ENCODE data around the gene TCEANC.

Gene TCEANC

DNA sequence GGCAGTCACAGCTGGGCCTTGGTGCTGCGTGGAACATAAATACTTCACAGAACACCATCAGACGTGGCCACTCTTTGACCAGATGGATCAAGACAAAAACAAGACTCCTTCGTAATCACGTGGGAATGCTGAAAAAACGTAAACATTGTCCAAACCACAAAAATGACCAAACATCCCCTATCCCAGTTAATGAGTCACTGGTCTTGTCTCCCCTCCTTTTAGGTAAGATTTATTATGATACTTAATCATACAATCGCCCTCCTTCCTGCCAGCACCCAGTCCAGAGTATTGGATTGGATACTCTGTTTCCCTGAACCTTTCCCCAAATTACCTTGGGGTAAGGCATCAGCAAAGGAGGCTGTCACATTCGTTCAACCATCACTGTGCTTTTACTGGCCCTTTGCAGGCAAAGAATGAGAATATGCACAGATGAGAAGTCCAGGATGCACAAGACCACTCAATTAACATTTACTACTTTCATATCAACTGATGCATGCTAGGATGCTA lies 601 bp upstream of the TCEANC start (continued):
- TF ChIP-seq, protein P1, sequence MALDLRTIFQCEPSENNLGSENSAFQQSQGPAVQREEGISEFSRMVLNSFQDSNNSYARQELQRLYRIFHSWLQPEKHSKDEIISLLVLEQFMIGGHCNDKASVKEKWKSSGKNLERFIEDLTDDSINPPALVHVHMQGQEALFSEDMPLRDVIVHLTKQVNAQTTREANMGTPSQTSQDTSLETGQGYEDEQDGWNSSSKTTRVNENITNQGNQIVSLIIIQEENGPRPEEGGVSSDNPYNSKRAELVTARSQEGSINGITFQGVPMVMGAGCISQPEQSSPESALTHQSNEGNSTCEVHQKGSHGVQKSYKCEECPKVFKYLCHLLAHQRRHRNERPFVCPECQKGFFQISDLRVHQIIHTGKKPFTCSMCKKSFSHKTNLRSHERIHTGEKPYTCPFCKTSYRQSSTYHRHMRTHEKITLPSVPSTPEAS (tag by site-specific recombination; IDR thresholded peaks at IDR 0.05) = 0 out of 2 replicates have a peak, but pooled peaks have one; percentile 7
- TF ChIP-seq ZNF785 (tag by site-specific recombination; IDR thresholded peaks at IDR 0.05) (no peak), ZFP37 (tag by site-specific recombination; IDR thresholded peaks at IDR 0.05) (0 out of 2 replicates have a peak, but pooled peaks have one; percentile 25), ZNF24 (tag by site-specific recombination; IDR thresholded peaks at IDR 0.05) (peak; percentile 62; the same call in 1 of the 2 replicates), SP7 (tag by site-specific recombination; IDR thresholded peaks at IDR 0.05) (peak; percentile 94)
- TF ChIP-seq, protein P2, sequence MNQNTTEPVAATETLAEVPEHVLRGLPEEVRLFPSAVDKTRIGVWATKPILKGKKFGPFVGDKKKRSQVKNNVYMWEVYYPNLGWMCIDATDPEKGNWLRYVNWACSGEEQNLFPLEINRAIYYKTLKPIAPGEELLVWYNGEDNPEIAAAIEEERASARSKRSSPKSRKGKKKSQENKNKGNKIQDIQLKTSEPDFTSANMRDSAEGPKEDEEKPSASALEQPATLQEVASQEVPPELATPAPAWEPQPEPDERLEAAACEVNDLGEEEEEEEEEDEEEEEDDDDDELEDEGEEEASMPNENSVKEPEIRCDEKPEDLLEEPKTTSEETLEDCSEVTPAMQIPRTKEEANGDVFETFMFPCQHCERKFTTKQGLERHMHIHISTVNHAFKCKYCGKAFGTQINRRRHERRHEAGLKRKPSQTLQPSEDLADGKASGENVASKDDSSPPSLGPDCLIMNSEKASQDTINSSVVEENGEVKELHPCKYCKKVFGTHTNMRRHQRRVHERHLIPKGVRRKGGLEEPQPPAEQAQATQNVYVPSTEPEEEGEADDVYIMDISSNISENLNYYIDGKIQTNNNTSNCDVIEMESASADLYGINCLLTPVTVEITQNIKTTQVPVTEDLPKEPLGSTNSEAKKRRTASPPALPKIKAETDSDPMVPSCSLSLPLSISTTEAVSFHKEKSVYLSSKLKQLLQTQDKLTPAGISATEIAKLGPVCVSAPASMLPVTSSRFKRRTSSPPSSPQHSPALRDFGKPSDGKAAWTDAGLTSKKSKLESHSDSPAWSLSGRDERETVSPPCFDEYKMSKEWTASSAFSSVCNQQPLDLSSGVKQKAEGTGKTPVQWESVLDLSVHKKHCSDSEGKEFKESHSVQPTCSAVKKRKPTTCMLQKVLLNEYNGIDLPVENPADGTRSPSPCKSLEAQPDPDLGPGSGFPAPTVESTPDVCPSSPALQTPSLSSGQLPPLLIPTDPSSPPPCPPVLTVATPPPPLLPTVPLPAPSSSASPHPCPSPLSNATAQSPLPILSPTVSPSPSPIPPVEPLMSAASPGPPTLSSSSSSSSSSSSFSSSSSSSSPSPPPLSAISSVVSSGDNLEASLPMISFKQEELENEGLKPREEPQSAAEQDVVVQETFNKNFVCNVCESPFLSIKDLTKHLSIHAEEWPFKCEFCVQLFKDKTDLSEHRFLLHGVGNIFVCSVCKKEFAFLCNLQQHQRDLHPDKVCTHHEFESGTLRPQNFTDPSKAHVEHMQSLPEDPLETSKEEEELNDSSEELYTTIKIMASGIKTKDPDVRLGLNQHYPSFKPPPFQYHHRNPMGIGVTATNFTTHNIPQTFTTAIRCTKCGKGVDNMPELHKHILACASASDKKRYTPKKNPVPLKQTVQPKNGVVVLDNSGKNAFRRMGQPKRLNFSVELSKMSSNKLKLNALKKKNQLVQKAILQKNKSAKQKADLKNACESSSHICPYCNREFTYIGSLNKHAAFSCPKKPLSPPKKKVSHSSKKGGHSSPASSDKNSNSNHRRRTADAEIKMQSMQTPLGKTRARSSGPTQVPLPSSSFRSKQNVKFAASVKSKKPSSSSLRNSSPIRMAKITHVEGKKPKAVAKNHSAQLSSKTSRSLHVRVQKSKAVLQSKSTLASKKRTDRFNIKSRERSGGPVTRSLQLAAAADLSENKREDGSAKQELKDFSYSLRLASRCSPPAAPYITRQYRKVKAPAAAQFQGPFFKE (tag by site-specific recombination; IDR thresholded peaks at IDR 0.05; ENCODE audit: borderline replicate concordance) = no peak
- TF ChIP-seq, protein P3, sequence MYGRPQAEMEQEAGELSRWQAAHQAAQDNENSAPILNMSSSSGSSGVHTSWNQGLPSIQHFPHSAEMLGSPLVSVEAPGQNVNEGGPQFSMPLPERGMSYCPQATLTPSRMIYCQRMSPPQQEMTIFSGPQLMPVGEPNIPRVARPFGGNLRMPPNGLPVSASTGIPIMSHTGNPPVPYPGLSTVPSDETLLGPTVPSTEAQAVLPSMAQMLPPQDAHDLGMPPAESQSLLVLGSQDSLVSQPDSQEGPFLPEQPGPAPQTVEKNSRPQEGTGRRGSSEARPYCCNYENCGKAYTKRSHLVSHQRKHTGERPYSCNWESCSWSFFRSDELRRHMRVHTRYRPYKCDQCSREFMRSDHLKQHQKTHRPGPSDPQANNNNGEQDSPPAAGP (tag by site-specific recombination; IDR thresholded peaks at IDR 0.05) = peak; percentile 86
- TF ChIP-seq, protein P4, sequence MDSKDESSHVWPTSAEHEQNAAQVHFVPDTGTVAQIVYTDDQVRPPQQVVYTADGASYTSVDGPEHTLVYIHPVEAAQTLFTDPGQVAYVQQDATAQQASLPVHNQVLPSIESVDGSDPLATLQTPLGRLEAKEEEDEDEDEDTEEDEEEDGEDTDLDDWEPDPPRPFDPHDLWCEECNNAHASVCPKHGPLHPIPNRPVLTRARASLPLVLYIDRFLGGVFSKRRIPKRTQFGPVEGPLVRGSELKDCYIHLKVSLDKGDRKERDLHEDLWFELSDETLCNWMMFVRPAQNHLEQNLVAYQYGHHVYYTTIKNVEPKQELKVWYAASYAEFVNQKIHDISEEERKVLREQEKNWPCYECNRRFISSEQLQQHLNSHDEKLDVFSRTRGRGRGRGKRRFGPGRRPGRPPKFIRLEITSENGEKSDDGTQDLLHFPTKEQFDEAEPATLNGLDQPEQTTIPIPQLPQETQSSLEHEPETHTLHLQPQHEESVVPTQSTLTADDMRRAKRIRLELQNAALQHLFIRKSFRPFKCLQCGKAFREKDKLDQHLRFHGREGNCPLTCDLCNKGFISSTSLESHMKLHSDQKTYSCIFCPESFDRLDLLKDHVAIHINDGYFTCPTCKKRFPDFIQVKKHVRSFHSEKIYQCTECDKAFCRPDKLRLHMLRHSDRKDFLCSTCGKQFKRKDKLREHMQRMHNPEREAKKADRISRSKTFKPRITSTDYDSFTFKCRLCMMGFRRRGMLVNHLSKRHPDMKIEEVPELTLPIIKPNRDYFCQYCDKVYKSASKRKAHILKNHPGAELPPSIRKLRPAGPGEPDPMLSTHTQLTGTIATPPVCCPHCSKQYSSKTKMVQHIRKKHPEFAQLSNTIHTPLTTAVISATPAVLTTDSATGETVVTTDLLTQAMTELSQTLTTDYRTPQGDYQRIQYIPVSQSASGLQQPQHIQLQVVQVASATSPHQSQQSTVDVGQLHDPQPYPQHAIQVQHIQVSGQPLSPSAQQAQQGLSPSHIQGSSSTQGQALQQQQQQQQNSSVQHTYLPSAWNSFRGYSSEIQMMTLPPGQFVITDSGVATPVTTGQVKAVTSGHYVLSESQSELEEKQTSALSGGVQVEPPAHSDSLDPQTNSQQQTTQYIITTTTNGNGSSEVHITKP (tag by site-specific recombination; IDR thresholded peaks at IDR 0.05) = peak; percentile 72; the same call in 1 of the 2 replicates

DNA sequence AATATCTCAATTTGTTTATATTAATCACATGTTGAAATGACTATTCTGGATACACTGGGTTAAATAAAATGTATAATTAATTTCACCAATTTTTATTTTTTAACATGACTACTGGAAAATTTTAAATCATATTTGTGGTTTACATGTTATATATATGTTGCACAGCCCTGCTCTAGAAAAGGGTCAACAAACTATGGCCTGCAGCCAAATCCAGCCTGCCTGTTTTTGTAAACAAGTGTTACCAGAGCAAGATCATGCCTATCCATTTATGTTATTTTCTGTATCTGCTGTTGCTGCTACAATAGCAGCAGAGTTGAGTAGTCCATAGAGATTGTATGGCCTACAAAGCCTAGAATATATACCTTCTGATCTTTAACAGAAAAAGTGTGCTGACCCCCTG lies 1.2 kb downstream of the TCEANC start:
- no peak overlapping the region; the same call in 1 of the 2 replicates for H3K27ac ChIP-seq (ENCODE audit: extremely low read depth, low read depth, low read length)
- peaks cover 0 to 4% of the 10 kb centered on the region in 2 experiments; a peak in 1 of 3 replicates for H3K36me3 ChIP-seq (ENCODE audit: control insufficient read depth in 2 of 2, insufficient read depth in 1 of 2, low read length in 2 of 2)
- POLR2A ChIA-PET = interaction anchor here (1.0 to 1.6 kb wide), 6 partner anchors 8 to 83 kb away, joined by 4 to 13 read pairs (median 6); partner anchors contain the start of genes OFD1, RAB9A and TRAPPC2
- no peak for TF ChIP-seq ZNF549 (tag by site-specific recombination; IDR thresholded peaks at IDR 0.05)
- TF ChIP-seq, protein P1 (tag by site-specific recombination; IDR thresholded peaks at IDR 0.05) = no peak
- no peak for TF ChIP-seq TCF7L2 (IDR thresholded peaks at IDR 0.05; ENCODE audit: borderline replicate concordance, low read depth, low read length)
- TF ChIP-seq ZNF514 (tag by site-specific recombination; IDR thresholded peaks at IDR 0.05) = no peak
- TF ChIP-seq ZNF341 (tag by site-specific recombination; IDR thresholded peaks at IDR 0.05; ENCODE audit: low read depth) = no peak
- no peak for TF ChIP-seq SALL2 (tag by site-specific recombination; IDR thresholded peaks at IDR 0.05; ENCODE audit: borderline replicate concordance)
- peaks cover 6% of the 10 kb centered on the region; the same call in 1 of the 2 replicates for H3K4me1 ChIP-seq (ENCODE audit: control insufficient read depth, insufficient read depth, low read length)
- H3K4me3 ChIP-seq (ENCODE audit: low read depth, low read length) = no peak overlapping the region
- CTCF ChIA-PET = interaction anchor here (0.6 to 2.2 kb wide), 7 partner anchors 44 to 437 kb away, joined by 3 to 9 read pairs (median 4); no protein-coding TSS in a partner anchor
- H3K9me3 ChIP-seq (ENCODE audit: control insufficient read depth, insufficient read depth, low read depth, low read length) = no peaks in the 10 kb centered on the region
